GM21723 (cell line): Measurements from ENCODE around the gene EIF4G1.
"Not testable (repeated sequence)": the region's sequence is repeated elsewhere in the genome, so short reads cannot be mapped to it uniquely, and the experiment has no call there.

Source experiments
- ATAC-seq: cut with Tn5 transposase; IDR thresholded peaks from one replicate; pipeline ENCODE4 v1.9.1; 2021; ENCODE audit warnings: mild to moderate bottlenecking, moderate library complexity; ENCODE audit not compliant: unreplicated experiment

The EIF4G1 gene, protein sequence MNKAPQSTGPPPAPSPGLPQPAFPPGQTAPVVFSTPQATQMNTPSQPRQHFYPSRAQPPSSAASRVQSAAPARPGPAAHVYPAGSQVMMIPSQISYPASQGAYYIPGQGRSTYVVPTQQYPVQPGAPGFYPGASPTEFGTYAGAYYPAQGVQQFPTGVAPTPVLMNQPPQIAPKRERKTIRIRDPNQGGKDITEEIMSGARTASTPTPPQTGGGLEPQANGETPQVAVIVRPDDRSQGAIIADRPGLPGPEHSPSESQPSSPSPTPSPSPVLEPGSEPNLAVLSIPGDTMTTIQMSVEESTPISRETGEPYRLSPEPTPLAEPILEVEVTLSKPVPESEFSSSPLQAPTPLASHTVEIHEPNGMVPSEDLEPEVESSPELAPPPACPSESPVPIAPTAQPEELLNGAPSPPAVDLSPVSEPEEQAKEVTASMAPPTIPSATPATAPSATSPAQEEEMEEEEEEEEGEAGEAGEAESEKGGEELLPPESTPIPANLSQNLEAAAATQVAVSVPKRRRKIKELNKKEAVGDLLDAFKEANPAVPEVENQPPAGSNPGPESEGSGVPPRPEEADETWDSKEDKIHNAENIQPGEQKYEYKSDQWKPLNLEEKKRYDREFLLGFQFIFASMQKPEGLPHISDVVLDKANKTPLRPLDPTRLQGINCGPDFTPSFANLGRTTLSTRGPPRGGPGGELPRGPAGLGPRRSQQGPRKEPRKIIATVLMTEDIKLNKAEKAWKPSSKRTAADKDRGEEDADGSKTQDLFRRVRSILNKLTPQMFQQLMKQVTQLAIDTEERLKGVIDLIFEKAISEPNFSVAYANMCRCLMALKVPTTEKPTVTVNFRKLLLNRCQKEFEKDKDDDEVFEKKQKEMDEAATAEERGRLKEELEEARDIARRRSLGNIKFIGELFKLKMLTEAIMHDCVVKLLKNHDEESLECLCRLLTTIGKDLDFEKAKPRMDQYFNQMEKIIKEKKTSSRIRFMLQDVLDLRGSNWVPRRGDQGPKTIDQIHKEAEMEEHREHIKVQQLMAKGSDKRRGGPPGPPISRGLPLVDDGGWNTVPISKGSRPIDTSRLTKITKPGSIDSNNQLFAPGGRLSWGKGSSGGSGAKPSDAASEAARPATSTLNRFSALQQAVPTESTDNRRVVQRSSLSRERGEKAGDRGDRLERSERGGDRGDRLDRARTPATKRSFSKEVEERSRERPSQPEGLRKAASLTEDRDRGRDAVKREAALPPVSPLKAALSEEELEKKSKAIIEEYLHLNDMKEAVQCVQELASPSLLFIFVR (N-terminal part only)

GRCh38 chr3:184314363-184314699, at the start of gene EIF4G1:
EIF4G1 (plus strand) TSS chr3:184314606; CDS start chr3:184315797, 1,191 bp downstream.
- peak; percentile 82 for ATAC-seq

DNA sequence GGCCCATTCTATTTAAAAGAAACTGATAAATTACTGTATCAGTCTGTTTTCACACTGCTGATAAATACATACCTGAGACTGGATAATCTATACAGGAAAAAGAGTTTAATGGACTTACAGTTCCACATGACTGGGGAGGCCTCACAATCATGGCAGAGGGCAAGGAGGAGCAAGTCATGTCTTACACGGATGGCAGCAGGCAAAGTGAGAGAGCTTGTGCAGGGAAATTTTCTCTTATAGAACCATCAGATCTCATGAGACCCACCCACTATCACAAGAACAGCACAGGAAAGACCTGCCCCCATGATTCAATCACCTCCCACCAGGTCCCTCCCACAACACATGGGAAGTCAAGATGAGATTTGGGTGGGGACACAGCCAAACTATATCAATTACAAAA, 47.2 kb upstream of the EIF4G1 start:
- ATAC-seq: not testable (repeated sequence)

GRCh38 chr3:184272269-184272668, 42.1 kb upstream of the EIF4G1 start:
- no peak for ATAC-seq

GRCh38 chr3:184275381-184275701, 39.1 kb upstream of the EIF4G1 start:
- no peak for ATAC-seq

DNA sequence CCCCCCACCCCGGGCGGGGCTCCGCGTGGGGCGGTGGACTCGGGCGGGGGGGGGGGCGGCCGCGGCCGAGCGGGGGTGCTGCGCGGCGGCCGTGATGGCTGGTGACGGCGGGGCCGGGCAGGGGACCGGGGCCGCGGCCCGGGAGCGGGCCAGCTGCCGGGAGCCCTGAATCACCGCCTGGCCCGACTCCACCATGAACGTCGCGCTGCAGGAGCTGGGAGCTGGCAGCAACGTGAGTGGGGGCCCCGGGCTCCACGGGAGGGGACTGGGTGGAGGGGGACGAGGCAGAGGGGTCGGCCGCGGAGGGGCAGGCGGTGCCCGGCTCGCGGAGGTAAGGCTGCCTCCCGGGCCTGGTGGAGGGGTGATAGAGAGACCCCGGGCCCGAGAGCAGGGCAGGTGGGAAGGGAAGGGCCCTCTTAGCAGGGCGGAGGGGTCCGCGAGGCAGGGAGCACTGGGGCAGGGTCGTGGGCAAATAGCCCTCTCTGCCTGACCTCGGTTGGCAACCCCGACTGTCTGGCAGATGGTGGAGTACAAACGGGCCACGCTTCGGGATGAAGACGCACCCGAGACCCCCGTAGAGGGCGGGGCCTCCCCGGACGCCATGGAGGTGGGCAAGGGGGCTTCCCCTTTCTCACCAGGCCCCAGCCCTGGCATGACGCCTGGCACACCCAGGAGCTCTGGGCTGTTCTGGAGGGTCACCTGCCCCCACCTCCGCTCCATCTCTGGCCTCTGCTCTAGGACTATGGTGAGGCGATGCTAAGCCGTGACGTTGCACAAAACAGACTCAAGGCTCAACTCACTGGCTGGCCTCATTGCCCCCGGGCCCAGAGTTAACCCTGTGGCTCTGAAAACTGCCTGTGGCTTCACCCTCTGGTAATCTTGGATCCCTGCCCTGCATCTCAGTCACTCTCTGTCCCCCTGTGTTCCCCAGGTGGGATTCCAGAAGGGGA, 38.2 kb upstream of the EIF4G1 start, which contains the start of gene ECE2:
TSS of gene ECE2 (plus strand) at position 62 of the 950 bp plus-strand sequence. CDS start at position 194, 132 bp downstream.
- ATAC-seq: no peak

- ATAC-seq: no peak
Observed at GRCh38 chr3:184277366-184277765, 37.0 kb upstream of the EIF4G1 start.

- no peak for ATAC-seq
Observed at GRCh38 chr3:184282941-184283340, 31.5 kb upstream of the EIF4G1 start.

GRCh38 chr3:184283681-184284080, 30.7 kb upstream of the EIF4G1 start:
- no peak for ATAC-seq

DNA sequence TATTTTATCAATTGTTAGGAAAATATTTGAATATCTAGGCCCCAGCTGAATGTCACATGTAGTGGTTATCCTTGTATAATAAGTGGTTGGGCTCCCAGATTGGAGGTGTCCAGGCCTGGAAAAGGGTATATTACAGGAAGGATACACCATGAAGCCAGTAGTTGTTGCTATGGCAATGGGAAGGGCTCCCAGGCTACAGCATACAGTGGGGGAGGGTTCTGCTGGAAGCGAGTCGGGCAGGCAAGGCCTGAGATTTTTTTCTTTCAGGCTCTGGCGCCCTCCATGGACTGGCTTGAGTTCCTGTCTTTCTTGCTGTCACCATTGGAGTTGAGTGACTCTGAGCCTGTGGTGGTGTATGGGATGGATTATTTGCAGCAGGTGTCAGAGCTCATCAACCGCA, 29.7 kb upstream of the EIF4G1 start:
- ATAC-seq: no peak

DNA sequence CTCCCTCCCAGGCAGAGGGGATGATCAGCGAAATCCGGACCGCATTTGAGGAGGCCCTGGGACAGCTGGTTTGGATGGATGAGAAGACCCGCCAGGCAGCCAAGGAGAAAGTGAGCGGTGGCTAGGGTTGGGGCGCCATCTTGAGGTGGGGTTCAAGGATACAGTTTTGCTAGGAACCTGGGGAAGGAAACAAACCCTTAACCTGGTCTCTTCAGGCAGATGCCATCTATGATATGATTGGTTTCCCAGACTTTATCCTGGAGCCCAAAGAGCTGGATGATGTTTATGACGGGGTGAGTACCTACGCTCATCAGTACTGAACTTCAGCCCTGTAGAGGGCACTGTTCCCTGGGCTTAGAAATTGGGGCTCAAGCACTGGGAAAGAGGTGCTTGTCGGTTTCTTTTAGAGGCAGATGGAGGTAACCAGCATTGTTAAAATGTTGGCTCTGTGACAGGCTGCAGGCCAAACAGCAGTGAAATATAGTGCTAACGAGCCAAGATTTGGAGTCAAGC, 24.9 kb upstream of the EIF4G1 start:
- ATAC-seq: peak; percentile 55

DNA sequence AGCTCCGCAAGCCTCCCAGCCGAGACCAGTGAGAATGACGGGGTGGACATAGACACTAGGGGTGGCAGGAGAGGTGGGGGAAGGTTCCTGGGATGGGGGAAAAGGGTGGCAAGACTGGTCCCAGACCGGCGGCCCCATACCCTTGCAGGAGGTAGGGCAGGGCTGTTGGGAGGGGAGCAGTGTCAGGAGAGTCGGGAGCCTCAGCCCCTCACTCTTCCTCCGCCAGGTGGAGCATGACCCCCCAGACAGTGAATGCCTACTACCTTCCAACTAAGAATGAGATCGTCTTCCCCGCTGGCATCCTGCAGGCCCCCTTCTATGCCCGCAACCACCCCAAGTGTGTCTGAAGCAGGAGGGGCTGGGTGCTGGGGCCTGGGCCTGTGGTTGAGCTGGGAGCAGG, 24.1 kb upstream of the EIF4G1 start:
- ATAC-seq: no peak

DNA sequence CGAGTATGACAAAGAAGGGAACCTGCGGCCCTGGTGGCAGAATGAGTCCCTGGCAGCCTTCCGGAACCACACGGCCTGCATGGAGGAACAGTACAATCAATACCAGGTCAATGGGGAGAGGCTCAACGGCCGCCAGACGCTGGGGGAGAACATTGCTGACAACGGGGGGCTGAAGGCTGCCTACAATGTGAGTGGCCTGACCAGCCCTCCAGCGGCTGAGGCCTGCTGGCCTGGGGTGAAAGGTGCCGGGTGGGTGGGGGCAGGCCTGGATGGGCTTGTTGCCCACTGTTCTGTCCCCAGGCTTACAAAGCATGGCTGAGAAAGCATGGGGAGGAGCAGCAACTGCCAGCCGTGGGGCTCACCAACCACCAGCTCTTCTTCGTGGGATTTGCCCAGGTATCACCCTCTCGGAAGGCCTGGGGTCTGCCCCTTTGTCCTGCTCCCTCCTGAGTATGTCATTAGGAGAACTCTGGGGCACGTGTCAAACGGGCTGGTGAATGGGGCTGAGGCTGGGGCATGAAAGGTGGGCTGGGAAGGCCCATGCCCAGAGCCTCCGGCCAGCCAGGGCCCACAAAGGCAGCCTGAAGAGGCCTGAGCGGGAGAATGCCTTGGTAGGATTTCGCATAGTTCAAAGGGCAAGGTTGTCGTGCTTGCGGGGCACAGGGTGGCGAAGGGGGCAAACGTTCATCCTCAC, 23.2 kb upstream of the EIF4G1 start:
- no peak for ATAC-seq

DNA sequence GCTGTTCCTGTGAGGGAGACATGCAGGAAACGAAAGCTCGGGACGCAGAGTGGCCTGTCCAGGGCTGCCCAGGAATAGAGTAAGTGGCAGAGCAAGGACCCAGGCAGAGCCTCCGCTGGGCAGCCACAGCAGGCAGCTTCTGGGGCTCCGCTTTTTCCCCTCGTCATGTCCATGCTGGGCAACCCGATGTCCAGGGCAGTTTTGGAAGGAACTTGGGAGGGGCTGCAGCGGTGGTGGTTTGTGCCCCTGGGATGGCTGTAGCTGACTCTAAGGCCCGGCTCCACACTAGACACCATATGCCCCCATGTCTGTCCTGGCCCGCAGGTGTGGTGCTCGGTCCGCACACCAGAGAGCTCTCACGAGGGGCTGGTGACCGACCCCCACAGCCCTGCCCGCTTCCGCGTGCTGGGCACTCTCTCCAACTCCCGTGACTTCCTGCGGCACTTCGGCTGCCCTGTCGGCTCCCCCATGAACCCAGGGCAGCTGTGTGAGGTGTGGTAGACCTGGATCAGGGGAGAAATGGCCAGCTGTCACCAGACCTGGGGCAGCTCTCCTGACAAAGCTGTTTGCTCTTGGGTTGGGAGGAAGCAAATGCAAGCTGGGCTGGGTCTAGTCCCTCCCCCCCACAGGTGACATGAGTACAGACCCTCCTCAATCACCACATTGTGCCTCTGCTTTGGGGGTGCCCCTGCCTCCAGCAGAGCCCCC, 22.5 kb upstream of the EIF4G1 start:
- no peak for ATAC-seq

GRCh38 chr3:184295771-184296170, 18.6 kb upstream of the EIF4G1 start:
- ATAC-seq: no peak

- no peak for ATAC-seq
Observed at GRCh38 chr3:184296616-184297015, 17.8 kb upstream of the EIF4G1 start.

- ATAC-seq: peak; percentile 95
Observed at GRCh38 chr3:184298759-184299487, 15.5 kb upstream of the EIF4G1 start, which contains the start of gene PSMD2. PSMD2 (plus strand) TSS chr3:184299241; CDS start chr3:184299267, 26 bp downstream.

DNA sequence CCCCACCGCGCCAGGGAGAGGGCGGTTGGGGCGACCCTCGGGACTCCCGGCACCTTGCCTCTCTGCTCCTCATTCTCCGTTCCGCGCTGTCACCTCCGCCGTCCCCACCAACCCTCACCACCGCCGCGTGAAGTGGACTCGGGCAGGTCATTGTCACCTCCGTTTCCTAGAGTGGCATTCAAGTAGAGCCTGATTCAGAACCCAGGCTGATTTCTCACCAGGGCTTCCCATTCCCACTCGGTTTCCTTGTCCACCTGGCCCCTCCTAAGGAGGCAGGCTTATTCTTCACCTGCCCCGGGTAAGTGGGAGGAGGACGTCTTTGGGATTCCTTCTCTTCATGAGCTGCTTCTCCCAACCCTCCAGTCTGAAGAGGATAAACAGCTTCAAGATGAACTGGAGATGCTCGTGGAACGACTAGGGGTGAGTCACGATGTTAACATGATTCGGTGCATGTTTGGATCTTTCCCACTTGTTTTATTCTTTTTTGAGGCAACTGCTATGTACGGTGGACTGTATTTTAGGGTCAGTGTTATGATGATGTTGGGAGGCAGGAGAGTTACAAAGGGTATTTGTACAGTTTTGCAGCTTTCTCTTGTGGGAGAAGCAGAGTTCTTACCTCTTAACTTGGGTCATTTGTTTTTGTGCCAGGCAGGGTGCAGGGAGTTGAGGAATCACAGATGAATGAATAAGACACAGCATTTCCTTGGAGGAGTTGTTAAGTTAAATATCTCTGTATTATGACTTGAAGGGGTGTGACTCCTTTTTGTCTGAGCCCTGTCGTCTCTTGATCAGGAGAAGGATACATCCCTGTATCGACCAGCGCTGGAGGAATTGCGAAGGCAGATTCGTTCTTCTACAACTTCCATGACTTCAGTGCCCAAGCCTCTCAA, 14.7 kb upstream of the EIF4G1 start:
- no peak for ATAC-seq
